GM21717 (cell line): ENCODE data around the gene ZC3H18.
"Not testable (repeated sequence)": the region's sequence is repeated elsewhere in the genome, so short reads cannot be mapped to it uniquely, and the experiment has no call there.

Experiments
- ATAC-seq: cut with Tn5 transposase; IDR thresholded peaks from one replicate; pipeline ENCODE4 v1.9.1; 2021; ENCODE audit warnings: mild to moderate bottlenecking, moderate library complexity; ENCODE audit not compliant: unreplicated experiment

Gene ZC3H18

DNA sequence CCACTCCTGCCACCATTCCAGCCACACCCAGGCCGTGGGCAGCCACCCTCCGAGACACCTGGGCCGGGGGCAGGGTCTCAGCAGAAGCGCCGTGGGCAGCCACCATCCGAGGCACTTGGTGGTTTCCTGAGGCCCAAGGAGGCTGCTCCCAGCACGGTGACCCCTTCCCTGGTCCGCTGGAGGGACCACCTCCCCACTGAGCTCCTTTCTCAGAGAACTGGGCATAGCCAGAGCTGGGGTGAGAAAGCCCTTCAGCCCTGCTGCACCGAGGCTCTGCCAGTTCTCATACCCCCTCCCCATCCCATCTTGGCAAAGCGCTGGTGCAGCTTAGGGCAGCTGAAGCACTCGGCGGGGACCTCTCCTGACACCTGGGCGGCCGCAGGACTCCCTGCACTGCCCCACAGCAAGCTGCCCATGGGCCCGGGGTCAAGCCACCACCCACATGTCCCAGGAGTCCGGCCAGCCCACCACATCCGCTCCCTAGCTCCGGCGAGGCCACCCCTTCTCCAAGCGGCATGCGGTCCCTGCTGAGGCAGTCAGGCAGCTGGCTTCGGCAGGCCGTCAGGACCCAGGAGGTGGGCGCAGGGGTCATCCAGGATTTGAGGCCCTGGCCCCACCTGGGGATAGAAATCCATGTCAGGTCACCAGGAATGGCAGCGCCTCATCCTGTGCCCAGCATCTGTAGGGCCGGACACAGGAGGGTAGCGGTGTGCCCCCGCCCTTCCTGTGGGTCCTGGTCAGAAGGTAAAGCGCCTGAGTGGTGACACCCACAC lies 82.0 kb downstream of the ZC3H18 start:
- no peak for ATAC-seq

- no peak for ATAC-seq
These were observed 82.5 kb downstream of the ZC3H18 start for GRCh38 chr16:88652762-88653063.

DNA sequence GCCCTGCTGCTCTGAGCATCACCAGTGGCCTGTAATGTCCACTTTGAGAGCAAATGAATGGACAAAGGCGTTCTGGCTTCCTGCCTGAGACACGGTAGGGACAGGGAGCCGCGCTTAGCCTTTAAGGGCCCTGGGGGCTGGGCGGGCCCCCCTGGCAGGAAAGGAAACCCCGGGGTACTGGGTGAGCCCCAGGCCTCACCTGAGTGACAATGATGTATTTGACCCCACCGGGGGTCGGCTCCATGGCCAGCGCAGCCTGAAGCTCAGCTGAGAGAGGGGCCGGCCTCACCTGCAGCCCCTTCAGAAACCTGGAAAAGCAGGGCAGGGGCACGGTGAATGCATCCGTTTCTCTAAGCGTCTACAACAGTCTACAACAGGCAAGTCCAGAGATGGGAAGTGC lies 82.9 kb downstream of the ZC3H18 start:
- no peak for ATAC-seq

- no peak for ATAC-seq
These were observed 83.6 kb downstream of the ZC3H18 start for GRCh38 chr16:88653596-88654362.

DNA sequence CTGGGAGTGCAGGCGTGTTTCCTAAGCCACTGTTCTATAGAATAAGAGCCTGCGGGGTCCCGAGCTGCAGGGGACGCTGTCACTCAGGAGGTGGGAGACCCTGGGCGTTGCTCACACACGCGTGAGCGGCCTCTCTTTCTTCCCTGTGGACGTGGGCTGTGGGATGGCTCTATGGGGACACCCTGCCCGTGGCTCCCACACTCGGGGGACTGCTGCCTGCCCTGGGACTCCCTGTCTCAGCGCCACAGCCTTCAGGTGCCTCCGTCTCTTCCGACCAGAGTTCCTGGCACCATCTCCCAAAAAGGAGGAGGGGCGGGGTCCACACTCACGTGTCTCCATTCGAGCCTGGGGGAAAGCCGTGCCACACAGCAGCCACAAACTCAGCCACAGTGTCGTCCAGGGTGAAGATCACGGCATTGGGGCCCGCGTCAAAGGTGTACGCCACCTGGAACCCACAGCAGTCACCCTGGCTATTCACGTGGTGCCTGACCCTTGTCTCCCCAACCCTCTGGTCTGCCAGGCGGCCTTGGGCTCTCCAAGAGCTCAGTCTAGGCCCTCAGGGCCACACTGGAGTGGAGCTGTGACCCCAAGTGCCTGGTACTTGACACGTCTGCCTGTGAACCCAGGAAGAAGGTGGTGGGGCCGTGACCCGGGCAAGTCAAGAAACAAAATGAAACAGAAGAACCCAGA lies 84.3 kb downstream of the ZC3H18 start:
- ATAC-seq: no peak

GRCh38 chr16:88655053-88655732 lies 85.0 kb downstream of the ZC3H18 start:
- ATAC-seq: no peak

DNA sequence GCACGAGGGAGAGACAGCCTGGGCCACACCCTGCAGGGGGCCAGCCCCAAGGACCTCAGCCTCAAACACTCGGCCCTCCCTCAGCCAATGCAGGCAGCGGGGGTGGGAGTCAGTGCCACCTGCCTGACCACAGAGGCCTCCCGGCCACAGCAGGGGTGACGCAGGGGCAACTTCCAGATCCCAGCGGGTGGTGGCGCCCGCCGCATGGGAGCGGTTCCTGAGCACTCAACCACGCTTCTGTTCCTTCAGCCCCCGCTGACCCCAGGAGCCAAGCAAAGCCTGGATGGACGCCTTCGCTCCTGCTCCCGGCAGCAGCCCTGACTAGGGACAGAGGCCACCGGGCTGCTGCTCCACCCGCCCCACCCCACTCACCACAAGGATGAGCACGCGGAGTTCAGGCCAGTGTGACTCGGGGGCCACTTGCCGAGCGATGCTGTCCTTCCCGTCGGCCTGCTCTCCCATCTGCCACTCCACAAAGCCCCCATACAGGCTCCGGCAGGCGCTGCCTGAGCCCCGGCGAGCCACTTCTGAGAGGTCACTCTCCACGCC lies 85.6 kb downstream of the ZC3H18 start:
- no peak for ATAC-seq

- ATAC-seq: no peak
These were observed 86.2 kb downstream of the ZC3H18 start for GRCh38 chr16:88656291-88656980.

- no peak for ATAC-seq
These were observed 87.2 kb downstream of the ZC3H18 start for GRCh38 chr16:88657371-88657770.

GRCh38 chr16:88658714-88659113 lies 88.5 kb downstream of the ZC3H18 start:
- no peak for ATAC-seq

GRCh38 chr16:88659160-88659559 lies 89.0 kb downstream of the ZC3H18 start:
- no peak for ATAC-seq

DNA sequence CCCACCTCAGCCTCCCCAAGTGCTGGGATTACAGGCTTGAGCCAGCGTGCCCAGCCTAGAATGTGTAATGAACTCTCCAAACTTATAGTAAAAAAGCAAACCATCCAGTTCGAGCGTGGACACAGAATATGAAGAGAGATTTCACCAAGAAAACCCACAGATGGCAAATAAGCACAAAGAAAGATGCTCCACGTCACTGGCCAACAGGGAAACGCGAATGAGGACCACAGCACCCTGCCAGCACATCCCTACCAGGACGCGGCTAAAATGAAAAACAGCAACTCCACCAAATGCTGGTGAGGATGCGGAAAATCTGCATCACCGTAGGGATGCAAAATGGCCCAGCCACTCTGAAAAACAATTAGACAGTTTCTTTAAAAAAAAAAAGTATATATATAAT lies 91.3 kb downstream of the ZC3H18 start:
- no peak for ATAC-seq

DNA sequence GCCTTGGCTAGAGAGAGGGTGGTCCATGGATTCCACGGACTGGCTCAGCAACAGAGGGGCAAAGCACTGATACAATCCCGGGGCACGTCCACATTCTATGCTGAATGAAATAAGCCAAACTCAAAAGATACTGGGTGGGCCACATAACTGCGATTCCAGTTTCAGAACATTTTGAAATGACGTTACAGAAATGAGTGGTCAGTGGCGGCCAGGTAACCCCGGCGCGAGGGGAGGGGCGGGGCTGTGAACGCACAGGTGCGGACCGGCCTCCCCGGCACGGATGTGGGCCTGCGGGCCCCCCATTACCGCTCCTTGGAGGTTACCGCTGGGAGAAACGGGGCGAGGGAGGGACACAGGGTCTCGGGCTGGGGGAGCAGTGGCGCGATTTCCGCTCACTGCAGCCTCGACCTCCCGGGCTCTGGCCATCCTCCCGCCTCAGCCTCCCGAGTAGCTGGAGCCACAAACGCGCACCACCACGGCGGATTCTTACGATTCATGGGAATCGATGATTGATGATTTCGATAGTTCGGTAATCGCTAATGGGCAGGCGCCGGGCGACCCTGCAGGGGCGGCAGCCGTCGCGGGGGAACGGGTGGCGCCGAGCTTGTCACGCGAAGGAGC lies 92.1 kb downstream of the ZC3H18 start:
- peak; percentile 10 for ATAC-seq

GRCh38 chr16:88662843-88663606 lies 92.8 kb downstream of the ZC3H18 start, which contains the start of gene MVD:
TSS of gene MVD (minus strand) at chr16:88663091. CDS start at chr16:88663080, 11 bp downstream.
- peak; percentile 90 for ATAC-seq

GRCh38 chr16:88665148-88665547 lies 94.9 kb downstream of the ZC3H18 start:
- ATAC-seq: no peak

GRCh38 chr16:88665570-88665969 lies 95.4 kb downstream of the ZC3H18 start:
- no peak for ATAC-seq

- no peak for ATAC-seq
These were observed 97.3 kb downstream of the ZC3H18 start for GRCh38 chr16:88667461-88667860.

- not testable (repeated sequence) for ATAC-seq
These were observed 99.3 kb downstream of the ZC3H18 start for GRCh38 chr16:88669493-88669892.

DNA sequence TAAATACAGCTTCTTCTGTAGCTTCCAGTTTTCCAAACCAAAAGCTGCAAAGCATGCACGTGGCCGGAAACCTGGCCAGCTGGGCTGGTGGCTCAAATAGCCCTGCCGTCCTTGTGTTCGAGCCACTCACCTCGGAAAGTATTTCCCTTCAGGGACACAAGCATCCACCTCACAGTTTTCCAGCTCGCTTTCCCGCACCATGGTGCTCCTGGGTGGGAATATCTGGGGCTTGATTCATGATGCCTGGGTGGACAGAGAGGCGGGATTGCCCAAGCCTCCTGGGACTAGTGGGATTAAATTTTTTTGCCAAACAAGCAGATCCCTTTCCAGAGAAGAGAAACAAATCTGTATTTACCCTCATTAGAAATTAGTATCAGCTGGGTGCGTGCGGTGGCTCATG lies 99.8 kb downstream of the ZC3H18 start:
- ATAC-seq: no peak
